ENCODE measurements around the gene ZFP36L2.

DNA sequence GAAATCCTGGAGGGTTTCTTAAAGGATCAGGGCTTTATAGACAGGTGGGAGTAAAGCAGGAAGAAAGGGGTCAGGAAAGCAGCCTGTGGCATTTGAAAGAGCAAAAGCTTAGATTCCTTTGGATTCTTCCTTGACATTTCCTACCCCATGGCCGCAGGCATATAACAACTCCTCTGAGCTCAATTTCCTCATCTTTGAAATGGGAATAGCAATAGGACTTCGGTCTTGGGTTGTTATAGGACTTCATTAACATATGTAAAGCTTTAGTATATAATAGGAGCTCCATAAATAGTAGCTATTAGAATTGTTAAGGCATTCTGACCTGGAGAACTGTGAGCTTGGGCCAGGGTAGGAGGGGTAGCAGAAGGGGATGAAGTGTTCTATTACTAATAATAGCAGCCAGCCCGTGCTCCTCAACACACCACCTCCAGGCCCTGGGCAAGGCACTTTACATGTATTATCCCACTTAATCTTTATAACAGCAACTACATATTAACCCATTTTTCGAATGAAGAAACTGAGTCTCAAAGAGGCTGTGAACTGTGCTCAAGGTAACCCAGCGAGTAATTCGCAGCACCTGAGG, 10.6 kb downstream of the ZFP36L2 start:
- TF ChIP-seq TAF1 (IDR thresholded peaks at IDR 0.05; ENCODE audit: borderline replicate concordance, low read depth, low read length) (no peak), POLR2A (IDR thresholded peaks at IDR 0.05; ENCODE audit: low read depth, low read length) (no peak), POLR2AphosphoS5 (IDR thresholded peaks at IDR 0.05; ENCODE audit: low read depth, low read length) (no peak)

All from GM12892 (cell line).